Measurements from ENCODE around the gene SNED1. TPM values are rescaled to one million over a fixed set of nuclear protein-coding genes. Genes with fewer than 3 reads are reported as not detected.

SNED1 gene
- total RNA-seq, 2 experiments from 2014 or later, result 1.4 to 1.8 TPM

DNA sequence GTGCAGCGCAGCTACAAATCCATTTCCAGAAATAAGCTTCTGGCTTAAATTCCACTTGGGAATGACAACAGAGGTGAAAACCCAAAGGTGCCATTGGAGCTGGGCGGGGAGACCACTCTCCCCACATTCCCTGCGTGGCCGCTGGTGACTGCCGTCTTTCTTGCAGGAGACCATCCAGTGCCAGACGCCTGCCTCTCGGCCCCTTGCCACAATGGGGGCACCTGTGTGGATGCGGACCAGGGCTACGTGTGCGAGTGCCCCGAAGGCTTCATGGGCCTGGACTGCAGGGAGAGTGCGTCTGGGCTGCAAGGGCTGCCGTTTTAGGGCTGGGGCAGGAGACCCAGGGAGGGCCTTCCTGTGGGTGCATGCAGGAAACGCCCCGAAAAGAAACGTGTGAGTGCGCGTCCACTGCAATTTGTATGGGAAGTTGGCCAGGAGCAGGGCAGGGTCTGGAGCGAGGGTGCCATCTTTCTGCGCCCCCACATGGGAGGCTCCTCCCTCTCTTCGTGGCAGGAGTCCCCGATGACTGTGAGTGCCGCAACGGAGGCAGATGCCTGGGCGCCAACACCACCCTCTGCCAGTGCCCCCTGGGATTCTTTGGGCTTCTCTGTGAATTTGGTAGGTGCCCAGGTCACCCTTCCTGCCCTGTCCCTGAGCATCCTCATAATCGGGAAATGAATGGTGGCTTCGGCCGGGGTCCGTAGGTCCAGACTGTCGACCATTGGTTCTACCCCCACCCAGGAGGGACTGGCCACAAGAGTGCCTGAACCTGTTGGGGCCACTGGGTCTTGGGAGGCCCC lies 49.9 kb downstream of the SNED1 start:
- ATAC-seq (no peak), DNase-seq (no peak)
- H3K27ac Mint-ChIP-seq, result no peak overlapping the region
- H3K4me3 Mint-ChIP-seq, result no peak overlapping the region
- H3K27me3 Mint-ChIP-seq, result no peaks in the 10 kb centered on the region
- peaks cover 2% of the 10 kb centered on the region for H3K36me3 Mint-ChIP-seq (ENCODE audit: low read depth)
- intact Hi-C loops (cut with micrococcal nuclease), result no loop called here
- ChIA-PET CTCF (no interaction called here), POLR2A (interaction anchor here (0.6 to 0.8 kb wide), 2 partner anchors 13 to 40 kb away, joined by 3 read pairs; no protein-coding TSS in a partner anchor)
- H3K4me1 Mint-ChIP-seq (ENCODE audit: low read depth), result no peaks in the 10 kb centered on the region
- peaks cover 4% of the 10 kb centered on the region for H3K9me3 Mint-ChIP-seq
- TF ChIP-seq, protein P1, sequence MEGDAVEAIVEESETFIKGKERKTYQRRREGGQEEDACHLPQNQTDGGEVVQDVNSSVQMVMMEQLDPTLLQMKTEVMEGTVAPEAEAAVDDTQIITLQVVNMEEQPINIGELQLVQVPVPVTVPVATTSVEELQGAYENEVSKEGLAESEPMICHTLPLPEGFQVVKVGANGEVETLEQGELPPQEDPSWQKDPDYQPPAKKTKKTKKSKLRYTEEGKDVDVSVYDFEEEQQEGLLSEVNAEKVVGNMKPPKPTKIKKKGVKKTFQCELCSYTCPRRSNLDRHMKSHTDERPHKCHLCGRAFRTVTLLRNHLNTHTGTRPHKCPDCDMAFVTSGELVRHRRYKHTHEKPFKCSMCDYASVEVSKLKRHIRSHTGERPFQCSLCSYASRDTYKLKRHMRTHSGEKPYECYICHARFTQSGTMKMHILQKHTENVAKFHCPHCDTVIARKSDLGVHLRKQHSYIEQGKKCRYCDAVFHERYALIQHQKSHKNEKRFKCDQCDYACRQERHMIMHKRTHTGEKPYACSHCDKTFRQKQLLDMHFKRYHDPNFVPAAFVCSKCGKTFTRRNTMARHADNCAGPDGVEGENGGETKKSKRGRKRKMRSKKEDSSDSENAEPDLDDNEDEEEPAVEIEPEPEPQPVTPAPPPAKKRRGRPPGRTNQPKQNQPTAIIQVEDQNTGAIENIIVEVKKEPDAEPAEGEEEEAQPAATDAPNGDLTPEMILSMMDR (IDR thresholded peaks at IDR 0.05), result no peak

DNA sequence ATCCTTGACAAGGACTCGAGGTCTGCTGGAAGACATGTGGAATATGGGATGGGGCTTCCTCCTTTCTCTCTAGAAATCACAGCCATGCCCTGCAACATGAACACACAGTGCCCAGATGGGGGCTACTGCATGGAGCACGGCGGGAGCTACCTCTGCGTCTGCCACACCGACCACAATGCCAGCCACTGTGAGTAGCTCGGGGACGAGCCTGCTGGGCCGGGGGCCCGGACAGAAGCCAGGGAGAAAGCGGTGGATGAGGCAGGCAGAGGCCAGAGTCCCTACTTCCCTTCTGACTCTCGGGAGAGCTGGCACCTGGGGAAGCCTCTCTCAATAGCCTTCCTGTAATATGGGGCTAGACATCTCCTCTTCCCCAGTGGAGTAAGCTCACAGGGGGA lies 50.5 kb downstream of the SNED1 start:
- DNase-seq (no peak), ATAC-seq (no peak)
- Mint-ChIP-seq H3K4me1 (ENCODE audit: low read depth) (no peaks in the 10 kb centered on the region), H3K27me3 (no peaks in the 10 kb centered on the region), H3K9me3 (peaks cover 4% of the 10 kb centered on the region), H3K36me3 (ENCODE audit: low read depth) (peaks cover 2% of the 10 kb centered on the region), H3K27ac (no peak overlapping the region), H3K4me3 (no peak overlapping the region)
- intact Hi-C loops (cut with micrococcal nuclease), result no loop called here
- ChIA-PET POLR2A (interaction anchor here (0.8 kb wide), 1 partner anchor 41 kb away, joined by 3 read pairs; no protein-coding TSS in a partner anchor), CTCF (no interaction called here)
- TF ChIP-seq, protein P1 (IDR thresholded peaks at IDR 0.05), result no peak

DNA sequence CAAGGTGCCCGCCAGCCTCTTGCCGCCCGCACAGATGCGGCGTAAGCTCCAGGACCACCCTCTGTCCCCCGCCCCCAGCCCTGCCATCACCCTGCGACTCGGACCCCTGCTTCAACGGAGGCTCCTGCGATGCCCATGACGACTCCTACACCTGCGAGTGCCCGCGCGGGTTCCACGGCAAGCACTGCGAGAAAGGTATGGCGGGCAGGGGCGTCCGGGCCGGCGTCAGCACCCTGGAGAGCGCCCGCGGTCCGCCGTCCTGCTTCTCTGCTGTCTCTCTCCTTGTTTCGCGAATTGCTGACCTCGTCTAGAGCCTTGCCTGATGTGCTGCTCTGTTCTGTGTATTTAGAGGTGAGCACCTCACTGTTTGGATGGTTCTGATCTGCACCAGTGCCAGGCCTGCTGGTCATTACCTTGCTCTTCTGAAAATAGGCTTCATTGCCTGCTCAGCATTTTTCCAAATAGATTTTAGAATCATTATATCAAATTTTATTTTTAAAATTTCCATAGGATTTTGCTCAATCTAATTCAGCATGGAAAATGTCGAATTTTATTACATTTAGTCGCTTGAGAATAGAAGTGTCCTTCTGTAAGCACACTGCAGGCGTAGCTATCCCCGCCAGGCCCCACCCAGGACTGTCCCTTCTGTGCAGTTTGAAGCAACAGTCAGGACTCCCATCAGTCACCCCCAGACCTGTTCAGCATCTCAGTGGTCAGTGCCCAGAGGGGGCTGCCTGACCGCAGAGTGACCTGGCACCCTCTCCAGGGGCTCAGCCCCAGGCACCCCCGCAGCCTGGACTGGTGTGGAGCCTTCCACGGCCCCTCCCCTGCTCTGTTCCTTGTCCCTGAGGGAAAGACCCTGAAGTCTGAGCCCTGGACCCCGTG lies 51.6 kb downstream of the SNED1 start:
- peaks cover under 1% of the 10 kb centered on the region for H3K36me3 Mint-ChIP-seq (ENCODE audit: low read depth)
- no peak overlapping the region for H3K4me3 Mint-ChIP-seq
- DNase-seq (no peak), ATAC-seq (no peak)
- H3K9me3 Mint-ChIP-seq, result peaks cover 4% of the 10 kb centered on the region
- no peak overlapping the region for H3K27ac Mint-ChIP-seq
- CTCF ChIA-PET, result no interaction called here
- H3K4me1 Mint-ChIP-seq (ENCODE audit: low read depth), result no peaks in the 10 kb centered on the region
- no peaks in the 10 kb centered on the region for H3K27me3 Mint-ChIP-seq
- intact Hi-C loops (cut with micrococcal nuclease), result no loop called here
- TF ChIP-seq, protein P1 (IDR thresholded peaks at IDR 0.05), result no peak
- POLR2A ChIA-PET, result no interaction called here

DNA sequence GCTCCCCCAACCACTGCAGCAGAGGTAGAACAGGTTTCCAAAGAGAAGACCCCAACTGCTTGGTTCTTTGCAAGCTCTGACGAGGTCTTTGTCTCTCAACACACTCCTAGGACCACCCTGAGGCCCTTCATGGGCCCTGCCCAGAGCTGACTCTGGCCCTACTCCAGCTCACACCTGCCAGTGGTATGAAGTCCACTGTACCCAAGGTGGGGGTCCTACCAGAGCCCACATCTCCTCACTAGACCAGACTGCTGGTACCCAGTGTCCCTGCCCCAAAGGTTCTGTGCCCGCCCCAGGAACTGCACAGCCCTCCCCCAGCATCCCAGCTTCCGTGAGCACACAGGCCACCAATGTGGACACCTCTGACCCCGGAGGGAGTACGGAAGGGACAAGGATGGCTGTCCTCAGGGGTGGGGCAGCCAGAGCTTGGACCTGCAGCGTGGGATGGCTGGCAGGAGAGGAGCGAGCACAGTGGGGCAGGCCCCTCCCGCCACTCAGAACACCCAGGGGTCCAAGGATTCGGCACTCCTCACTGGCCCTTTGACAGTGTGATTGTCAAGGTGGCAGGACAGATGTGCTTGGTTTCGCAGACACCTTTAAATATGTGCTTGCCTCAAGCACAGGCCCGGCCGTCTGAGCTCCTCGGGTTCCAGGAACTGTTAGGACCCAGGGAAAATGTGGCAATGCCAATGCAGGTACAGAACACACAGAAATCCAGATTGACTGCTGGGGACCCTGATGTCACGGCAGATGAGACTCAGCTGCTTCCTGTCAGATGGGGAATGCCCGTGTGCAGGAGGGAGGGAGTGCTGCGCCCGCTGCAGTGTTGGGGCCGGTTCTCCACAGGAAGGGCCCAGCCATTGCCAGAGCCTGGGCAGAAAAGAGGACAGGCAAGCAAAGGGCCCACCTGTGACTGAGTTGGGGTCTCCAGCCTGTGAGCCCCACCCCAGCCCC lies 52.5 kb downstream of the SNED1 start:
- intact Hi-C loops (cut with micrococcal nuclease), result no loop called here
- H3K36me3 Mint-ChIP-seq (ENCODE audit: low read depth), result no peaks in the 10 kb centered on the region
- CTCF ChIA-PET, result no interaction called here
- peak; percentile 53 for ATAC-seq
- no peak overlapping the region for H3K4me3 Mint-ChIP-seq
- no peak overlapping the region for H3K27ac Mint-ChIP-seq
- H3K27me3 Mint-ChIP-seq, result no peaks in the 10 kb centered on the region
- no peak for DNase-seq
- POLR2A ChIA-PET, result no interaction called here
- peaks cover 3% of the 10 kb centered on the region for H3K9me3 Mint-ChIP-seq
- TF ChIP-seq, protein P1 (IDR thresholded peaks at IDR 0.05), result no peak
- no peaks in the 10 kb centered on the region for H3K4me1 Mint-ChIP-seq (ENCODE audit: low read depth)

Measured in activated CD8-positive, alpha-beta T cell treated with anti-CD3 and anti-CD28 coated beads for 36 hours (primary cell).